Hepatocyte (in vitro differentiated cells): ENCODE data around the gene SMIM44.

Experiments
- EZH2 ChIP-seq: fragments of 200-600 bp; sonication (generic); IDR thresholded peaks from 2 replicates; pipeline ENCODE4 v1.6.1; 2016; ENCODE audit warnings: antibody characterized with exemption, mild to moderate bottlenecking, borderline replicate concordance
- EZH2phosphoT487 ChIP-seq: fragments of 200-600 bp; sonication (generic); IDR thresholded peaks from one replicate; pipeline ENCODE4 v1.6.1; 2018; ENCODE audit warnings: antibody characterized with exemption, mild to moderate bottlenecking, low read depth, moderate library complexity; ENCODE audit not compliant: unreplicated experiment, severe bottlenecking
- TF ChIP-seq, protein P1 (sequence below): fragments of 200-600 bp; sonication (generic); IDR thresholded peaks from 2 replicates; pipeline ENCODE4 v1.5.1; 2016; ENCODE audit warnings: antibody characterized with exemption, mild to moderate bottlenecking; ENCODE audit not compliant: poor library complexity

DNA sequence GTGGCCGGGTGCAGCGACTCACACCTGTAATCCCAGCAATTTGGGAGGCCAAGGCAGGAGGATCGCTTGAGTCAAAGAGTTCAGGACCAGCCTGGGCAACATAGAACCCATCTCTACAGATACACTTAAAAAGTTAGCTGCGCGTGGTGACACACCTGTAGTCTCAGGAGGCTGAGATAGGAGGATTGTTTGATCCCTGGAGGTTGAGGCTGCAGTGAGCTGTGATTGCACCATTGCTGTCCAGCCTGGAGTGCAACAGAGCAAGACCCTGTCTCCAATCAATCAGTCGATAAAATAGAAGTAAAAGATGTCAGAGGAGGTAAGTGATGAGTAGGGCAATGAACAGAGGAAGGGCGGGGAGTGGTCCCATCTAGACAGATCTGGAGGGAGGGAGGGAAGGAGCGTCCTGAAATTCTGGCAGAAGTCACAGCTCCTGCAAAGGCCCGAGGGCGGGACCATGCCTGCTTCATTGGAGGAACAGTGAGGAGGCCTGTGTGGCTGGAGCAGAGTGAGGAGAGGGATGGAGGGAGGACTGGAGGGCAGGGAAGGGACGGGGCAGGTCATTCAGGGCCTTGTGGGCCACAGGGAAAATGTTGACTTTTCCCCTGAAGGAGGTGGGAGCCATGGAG, 12.6 kb downstream of the SMIM44 start:
- TF ChIP-seq, protein P1, sequence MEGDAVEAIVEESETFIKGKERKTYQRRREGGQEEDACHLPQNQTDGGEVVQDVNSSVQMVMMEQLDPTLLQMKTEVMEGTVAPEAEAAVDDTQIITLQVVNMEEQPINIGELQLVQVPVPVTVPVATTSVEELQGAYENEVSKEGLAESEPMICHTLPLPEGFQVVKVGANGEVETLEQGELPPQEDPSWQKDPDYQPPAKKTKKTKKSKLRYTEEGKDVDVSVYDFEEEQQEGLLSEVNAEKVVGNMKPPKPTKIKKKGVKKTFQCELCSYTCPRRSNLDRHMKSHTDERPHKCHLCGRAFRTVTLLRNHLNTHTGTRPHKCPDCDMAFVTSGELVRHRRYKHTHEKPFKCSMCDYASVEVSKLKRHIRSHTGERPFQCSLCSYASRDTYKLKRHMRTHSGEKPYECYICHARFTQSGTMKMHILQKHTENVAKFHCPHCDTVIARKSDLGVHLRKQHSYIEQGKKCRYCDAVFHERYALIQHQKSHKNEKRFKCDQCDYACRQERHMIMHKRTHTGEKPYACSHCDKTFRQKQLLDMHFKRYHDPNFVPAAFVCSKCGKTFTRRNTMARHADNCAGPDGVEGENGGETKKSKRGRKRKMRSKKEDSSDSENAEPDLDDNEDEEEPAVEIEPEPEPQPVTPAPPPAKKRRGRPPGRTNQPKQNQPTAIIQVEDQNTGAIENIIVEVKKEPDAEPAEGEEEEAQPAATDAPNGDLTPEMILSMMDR: no peak
- TF ChIP-seq EZH2 (no peak), EZH2phosphoT487 (no peak)
